Dedifferentiated amniotic fluid mesenchymal stem cell (primary cell): Measurements from ENCODE around the gene SLC13A1.

ENCODE experiments used
- DNase-seq: peaks from one replicate; pipeline ENCODE4 v3.0.0-alpha.2; 2016; ENCODE audit errors: extremely low spot score

Gene SLC13A1

DNA sequence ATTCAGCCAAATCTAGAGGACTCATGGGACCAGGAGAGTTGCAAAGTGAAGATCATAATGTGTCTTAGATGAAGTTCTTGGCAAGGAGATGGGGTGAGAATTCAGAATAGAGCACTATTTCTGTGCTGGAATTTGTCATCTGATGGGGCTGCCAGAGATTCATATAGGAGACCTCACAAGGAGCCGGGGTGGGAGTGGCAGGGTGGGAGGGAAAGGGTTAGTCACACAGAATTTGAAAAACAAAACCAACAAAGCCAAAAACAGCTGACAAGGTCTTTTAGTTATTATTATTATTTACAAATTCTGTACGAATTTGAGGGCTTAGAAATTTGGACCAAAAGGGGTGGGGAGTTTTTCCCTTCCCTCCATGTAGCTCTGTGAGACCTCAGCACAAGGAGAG is 1.7 kb downstream of the SLC13A1 start:
- no peak for DNase-seq

DNA sequence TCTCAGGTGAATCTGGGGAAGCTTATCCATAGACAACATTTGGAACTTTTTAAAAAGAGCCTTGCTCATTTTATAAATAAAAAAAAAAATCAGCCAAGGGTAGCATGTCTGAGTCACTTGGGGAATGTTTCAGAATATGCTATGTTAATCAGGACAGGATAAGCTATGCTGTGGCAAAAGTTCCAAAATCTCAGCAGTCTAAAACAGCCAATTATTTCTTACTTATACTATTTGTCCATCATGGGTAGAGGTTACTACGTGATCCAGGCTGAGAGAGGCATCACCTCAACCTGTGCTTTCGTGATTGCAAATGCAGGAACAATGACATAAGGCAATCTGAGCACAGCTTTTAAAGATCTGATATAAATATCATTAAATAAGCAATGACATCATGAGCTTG is 6.5 kb downstream of the SLC13A1 start:
- DNase-seq, result no peak

DNA sequence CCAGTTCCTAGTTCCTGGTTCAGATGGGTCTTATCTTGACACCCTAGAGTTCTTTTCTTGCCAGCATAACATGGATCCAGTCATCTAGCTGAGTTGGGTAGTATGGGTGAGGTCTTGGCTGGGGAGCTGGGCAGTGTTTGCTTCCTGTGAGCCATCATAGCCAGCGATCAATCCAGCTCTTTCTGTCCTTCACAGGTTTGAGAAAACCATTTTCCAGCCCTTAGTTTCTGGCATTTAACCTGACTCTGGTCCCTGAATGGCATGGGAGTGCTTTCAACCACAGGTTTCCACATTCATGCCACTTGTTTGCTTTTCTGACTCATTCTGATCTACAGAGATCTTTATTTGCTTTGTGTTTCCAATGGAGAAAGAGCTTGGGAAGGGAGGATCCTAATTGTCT is 8.6 kb downstream of the SLC13A1 start:
- no peak for DNase-seq

DNA sequence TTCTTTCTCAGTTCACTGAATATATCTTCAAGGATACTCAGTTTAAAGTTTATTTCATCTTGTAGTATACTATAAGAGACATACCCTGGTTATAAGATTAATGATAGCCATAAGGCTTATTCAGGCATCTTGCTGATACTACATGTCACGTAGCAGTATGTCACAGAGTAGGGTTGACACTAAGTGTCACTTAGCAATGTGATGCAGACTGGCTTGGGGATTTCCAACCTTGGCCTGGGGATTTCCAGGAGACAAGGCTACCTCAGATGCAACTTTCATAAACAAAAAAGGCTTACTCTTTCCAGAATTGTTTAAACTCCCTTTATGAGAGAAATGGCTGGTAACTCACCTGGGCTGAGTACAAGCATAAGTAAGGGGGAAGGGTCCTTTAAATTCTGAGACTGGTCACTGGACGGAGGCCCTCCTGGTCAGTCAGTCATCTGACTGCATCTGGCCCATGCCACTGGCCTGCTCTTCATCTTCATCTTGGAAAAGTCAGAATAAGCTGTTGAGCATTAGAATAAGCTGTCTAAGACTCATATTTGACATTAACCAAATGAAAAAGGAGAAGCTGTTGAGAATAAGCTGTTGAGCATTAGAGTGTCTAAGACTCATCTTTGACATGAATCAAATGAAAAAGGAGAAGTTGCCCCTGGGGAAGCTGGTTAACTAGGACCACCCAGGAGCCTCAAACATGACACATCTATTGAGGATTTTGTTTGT is 9.5 kb downstream of the SLC13A1 start:
- no peak for DNase-seq

DNA sequence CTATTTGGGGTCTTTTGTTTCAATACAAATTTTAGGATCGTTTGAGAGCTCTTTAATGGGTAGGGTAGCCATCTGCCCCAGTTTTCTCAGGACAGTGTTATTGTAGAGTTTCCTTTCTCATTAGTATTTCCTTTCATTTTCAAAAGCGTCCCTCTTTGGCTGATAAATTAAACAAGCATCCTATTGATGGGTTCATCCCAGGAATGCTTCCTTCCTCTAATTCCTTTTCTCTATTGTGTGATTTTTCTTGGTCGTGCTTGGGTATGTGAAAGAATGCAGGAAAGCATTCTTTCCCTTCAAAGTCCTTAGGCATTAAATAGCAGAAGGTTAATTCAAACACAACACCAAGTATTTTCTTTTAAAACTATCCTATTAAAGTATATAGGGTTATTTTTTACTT is 14.0 kb downstream of the SLC13A1 start:
- DNase-seq, result no peak

DNA sequence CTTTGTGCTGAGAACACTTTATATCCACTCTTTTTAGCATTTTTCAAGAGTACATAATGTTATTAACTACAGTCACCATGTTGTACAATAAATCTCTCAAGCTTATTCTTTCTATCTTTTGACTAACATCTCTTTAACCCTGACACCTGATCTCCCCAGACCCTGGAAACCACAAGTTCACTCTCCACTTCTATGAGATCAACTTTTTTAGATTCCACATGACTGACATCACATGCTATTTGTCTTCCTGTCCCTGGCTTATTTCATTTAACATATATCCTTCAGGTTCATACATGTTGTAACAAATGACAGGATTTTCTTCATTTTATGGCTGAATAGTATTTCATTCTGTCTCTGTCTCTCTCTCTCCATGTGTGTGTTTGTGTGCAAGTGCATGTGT is 15.5 kb downstream of the SLC13A1 start:
- no peak for DNase-seq

DNA sequence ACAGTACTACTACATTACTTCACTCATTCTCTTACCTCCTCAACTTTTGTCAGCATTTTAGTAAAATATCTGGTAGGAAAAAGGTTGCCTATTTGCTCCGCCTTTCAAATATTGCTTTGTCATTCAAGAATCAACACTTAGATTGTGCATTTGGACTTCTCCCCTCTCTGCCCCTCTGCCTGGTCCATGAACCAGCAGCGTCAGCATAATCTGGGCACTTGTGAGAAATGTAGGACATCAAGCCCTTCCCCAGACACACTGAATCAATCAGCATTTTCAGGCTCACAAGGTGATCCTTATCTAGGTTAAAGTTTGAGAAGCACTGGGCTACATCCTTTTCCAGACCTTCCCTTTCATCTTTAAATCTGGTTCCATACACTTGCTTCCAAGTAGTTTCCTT is 16.3 kb downstream of the SLC13A1 start:
- no peak for DNase-seq

DNA sequence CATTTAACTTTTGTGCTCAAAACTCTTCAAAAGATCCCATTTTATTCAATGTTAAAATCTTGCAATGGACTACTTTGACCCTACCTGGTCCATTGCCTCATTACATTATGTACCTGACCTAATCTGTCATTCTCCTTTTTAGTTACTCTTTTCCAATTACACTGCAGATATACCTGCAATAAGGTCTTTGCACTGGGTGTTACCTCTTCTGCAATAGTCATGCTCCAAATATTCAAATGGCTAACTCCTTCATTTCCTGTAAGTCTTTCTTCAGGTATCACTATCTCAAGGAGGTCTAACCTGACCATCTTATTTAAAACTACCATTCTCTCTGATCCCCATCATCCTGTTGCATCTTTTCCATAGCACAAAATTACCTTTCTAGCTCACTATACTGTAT is 22.3 kb downstream of the SLC13A1 start:
- no peak for DNase-seq

DNA sequence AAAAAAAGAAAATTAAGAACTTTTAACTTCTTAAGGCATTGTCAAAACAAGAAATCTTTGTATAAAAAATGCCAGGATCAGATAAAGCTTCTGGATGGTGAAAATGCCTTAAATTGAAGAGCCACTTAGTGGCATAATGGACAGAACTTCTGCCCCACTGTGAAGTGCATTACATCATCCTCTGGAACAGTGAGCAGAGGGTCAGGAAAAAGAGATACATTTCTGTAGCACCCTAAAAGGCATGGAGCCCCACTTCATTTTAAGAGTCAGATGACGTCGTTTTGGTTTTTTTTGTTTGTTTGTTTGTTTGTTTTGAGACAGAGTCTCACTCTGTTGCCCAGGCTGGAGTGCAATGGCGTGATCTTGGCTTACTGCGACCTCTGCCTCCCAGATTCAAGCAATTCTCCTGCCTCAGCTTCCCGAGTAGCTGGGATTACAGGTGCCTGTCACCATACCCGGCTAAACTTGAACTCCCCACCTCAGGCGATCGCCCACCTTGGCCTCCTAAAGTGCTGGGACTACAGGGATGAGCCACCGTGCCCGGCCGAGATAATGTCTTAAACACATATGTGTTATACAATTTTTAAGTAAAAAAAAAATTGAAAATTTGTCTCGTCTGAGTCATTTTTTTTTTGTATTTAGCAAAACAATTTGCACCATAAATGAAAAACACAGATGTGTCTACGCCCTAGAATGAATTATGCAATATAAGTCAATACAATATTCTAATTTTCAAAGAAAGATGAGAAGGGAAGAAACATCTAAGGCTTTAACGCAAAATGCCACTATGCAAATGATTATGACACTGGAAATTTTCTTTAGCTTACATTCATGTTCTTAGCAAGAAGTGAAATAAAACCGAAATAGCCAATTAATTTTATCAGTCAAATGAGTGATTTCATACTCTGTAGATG is 29.2 kb downstream of the SLC13A1 start:
- DNase-seq, result no peak

DNA sequence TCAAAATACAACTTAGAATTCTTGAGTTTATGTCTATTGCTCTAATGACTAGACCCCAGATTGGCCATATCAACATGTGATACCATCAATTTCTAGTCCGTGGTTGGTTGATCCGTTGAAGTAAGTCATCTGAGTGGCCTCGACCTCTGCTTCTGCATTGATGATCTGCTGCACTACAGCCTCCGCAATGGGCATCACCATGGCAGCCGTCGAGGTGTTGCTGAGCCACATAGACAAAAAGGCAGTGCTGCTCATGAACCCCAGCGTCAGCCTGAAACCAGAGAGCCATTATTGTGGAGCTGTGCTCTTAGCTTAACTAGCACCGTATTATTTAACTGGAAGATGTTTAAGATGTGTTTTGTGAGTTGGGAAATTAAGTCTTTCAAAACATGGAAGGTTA is 30.7 kb downstream of the SLC13A1 start:
- no peak for DNase-seq

DNA sequence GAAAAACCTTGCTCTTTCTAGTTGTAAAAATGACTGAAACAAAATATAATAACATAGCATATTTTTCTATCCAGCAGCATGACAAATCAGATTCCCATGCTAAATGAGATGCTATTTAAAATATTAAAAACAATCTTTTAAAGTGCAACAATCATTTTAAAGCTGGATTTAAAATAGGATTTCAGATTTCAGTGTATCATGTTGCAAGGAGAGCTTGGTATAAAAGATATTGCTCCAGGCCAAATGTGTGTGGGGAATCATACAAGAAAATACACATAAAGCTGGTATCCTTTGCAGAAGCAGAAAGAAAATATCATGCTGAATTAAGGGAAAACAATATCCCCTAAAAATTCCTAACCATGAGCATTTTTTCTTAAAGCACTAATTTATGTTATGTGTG is 42.2 kb downstream of the SLC13A1 start:
- no peak for DNase-seq

DNA sequence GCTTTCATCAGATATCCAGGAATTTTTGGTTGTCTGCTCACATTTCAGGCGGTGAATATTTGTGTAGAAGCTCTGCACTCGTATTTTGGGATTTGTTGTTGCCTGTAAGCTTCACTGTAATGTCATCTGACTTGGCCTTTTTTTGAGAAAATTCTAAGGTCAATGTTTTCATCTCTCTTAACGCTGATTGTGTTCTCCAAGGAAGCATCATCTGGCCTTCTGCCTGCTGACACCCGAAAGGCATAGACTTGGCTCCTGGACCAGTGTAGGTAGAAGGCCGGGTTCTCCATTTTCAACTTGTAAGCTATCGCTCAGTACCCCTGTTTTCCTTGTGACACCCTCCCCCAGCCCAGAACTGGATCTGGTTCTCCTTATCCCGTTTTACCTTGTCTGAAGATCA is 44.2 kb downstream of the SLC13A1 start:
- no peak for DNase-seq

DNA sequence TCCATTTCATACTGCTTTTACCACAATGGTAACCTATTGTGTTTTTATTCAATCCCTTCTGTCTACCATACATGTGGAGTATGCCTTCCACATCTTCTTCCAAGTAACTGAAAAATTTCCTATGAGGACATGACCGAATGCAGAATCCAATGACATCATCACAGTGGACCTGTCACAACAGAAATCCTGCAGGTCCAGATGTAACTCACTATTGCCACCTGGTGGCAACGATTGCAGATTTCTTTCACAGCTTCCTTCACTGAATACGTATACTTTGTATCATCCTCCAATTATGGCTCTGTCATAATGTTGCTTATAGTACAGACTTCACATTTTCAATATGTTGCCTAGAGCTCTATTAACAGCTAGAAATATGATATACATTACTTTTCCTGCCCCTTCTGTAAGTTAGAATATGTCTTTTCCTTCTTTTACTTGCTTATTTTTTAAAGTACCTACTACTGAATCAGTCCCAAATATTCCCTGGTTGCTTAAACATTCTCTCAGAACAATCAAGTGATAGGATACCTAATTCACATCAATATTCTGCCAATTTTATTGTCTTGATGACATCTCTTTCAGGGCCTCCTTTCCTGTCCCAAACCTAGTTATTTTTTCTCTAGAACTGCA is 45.4 kb downstream of the SLC13A1 start:
- peak; percentile 83 for DNase-seq

DNA sequence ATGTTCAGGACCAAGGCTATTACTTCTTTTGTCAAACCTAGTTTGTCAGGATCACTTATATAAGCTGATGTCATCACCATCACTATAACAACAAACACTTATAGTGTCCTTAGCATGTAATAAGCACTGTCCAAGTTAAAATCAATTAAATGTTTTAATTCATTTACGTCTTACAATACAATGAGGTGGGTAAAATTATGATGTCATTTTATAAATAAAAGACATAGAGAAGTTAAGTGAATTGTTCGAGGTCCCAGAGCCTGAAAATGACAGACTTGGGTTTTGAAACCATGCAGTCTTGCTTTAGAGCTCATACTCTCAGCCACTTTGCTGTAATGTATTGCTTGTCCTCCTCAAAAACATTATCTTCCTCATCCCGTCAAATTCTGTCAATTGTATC is 48.3 kb downstream of the SLC13A1 start:
- DNase-seq, result no peak

DNA sequence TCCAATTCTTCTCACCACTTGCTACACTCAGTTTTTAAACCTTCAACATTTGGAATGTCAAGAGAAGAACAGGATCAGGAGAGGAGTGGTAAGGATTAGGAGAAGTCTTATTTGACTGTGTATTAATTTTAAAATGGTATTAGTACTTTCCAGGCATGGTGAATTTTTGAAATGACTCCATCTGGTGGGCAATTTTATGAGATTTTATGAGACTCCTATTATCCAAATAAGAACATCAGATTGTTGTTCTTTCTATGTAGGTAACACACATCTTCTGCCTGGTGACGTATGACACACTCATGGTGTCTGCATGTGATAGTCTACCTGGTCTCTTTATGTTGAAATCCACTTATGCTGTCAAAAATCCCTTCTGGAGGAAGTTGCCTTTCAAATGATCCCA is 51.0 kb downstream of the SLC13A1 start:
- no peak for DNase-seq

DNA sequence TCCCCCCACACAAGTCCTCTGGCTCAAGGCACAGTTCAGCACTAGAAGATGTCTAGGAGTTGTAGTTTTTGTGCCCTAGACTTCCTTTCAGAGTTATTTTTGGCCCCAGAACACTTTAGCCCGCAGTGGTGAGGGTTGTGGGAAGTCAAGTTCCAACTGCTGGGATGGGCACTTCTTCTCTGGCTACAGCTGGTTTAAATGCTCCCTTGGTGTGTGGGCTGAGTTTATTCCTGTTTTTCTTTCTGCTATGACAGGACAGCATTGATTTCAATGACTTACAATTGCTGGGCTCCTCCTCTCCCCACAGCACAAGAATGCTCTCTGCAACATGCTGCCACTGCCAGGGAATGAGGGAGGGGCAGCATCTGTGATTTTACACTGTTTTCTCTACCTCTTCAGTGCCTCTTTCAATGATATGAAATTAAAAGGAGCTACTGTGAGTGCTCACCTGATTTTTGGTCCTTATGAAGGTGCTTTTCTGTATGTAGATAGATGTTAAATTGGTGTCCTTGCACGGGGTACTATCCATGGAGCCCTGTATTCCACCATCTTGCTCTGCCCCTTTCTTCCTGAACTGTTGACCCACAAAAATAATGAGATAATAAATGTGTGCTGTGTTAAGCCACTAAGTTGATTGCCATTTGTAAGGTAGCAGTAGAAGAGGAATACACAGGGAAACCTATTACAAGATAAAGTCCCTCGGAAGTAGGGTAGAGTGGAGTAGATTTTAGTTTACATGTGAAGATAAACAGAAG is 56.3 kb downstream of the SLC13A1 start:
- DNase-seq, result no peak

DNA sequence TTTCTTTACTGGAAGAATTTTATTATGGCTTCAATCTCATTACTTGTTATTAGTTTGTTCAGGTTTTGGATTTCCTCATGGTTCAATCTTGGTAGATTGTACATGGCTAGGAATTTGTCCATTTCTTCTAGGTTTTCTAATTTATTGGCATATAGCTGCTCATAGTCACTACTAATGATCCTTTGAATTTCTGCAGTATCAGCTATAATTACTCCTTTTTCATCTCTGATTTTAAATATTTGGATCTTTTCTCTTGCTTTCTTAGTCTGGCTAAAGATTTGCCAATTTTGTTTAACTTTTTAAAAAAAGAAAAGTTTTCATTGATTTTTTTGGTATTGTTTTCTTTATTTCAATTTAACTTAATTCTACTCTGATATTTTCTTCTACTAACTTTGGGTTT is 59.2 kb downstream of the SLC13A1 start:
- DNase-seq, result no peak

DNA sequence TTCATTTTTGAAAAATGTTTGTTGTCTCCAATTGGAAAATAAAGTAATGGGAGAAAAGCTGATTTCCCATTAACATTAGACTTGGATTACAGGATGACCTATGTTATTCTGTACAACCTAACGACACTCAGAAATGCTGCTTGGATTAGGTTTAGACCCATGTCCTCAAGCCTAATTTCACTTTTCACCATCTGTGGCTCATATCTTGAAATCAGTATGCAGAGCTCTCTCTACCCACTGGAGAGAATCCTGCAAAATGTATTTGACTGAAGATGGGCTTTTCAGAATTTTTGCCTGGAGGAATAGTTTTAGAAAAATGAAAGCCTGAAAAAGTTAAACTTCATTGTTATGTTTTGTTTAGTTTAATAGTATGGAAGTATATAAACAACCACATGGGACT is 63.8 kb downstream of the SLC13A1 start:
- DNase-seq, result no peak

DNA sequence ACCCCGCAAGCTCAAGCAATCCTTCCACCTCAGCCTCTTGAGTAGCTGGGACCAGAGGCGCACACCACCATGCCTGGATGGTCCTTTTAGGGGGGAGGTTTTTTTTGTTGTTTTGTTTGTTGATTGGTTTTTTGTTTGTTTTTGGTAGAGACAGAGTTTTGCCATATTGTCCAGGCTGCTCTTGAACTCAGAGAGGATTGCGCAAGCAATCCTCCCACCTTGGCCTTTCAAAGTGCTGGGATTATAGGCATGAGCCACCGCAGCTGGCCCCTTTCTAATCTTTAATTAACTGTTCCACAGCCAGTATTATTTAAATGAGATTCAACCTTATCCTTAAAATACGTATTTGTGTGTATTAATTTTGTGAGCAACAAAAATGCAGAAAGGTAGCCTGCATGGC is 65.8 kb downstream of the SLC13A1 start:
- DNase-seq, result no peak

DNA sequence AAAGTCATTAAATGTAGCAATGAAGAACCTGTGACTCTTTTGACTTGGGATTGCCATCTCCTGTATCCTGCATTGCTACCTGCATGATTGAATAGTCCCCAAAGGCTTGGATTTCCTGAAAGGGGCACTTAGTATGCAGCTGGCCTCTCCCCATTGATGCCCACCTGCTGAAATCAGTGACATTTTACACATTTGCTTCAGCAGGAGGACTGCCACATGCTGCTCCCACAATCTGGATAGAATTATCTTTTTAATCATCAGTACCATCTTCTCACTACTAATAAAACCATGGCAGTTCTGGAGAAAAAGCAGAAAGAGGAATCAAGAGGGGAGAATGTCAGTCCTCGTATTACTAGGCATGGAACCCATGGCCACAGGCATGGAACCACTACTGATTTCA is 67.8 kb downstream of the SLC13A1 start:
- no peak for DNase-seq

DNA sequence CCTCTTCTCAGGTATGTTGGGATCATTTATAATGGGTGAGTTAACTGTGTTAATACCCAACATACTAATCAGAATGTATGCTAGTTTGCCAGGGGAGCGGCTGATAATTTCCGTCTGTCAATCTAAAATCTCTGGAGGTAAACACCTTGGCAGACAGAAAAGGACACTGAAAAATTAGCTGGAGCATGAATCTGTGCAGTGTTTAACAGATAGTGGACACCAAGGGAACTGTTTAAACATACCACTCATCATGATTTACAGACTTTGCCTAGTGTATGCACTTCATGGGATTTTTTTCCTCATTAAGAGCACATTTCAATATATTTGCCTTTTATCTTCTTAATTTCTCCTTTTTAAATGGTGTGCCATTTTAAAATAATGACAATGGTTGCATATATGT is 68.2 kb downstream of the SLC13A1 start:
- DNase-seq, result no peak

DNA sequence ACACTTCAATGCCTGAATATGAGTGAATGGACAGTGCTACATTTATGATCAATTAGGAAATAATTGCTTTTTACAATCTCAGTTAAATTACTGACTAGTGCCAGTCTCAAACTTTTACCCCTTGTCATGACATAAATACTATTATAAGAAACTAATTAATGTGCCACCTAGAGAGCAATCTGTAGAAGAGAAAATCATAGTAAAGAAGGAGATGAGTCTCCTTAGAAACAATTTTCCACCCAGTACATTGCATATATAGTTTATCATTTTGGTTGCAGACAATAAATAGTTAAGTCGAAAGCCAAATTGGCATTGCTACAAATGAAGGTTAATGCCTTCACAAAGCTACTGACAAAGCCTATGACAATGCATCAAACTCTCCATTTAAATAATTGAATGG is 68.6 kb downstream of the SLC13A1 start:
- no peak for DNase-seq
